ENCODE data around the gene KY.

GRCh38 chr3:134564991-134565390 is 85.8 kb downstream of the KY start:
- TF ChIP-seq, protein P1, sequence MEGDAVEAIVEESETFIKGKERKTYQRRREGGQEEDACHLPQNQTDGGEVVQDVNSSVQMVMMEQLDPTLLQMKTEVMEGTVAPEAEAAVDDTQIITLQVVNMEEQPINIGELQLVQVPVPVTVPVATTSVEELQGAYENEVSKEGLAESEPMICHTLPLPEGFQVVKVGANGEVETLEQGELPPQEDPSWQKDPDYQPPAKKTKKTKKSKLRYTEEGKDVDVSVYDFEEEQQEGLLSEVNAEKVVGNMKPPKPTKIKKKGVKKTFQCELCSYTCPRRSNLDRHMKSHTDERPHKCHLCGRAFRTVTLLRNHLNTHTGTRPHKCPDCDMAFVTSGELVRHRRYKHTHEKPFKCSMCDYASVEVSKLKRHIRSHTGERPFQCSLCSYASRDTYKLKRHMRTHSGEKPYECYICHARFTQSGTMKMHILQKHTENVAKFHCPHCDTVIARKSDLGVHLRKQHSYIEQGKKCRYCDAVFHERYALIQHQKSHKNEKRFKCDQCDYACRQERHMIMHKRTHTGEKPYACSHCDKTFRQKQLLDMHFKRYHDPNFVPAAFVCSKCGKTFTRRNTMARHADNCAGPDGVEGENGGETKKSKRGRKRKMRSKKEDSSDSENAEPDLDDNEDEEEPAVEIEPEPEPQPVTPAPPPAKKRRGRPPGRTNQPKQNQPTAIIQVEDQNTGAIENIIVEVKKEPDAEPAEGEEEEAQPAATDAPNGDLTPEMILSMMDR (IDR thresholded peaks at IDR 0.05) = no peak
- TF ChIP-seq POLR2A (IDR thresholded peaks at IDR 0.05) = no peak
